K562 (cell line): ENCODE results near the gene SHISA9.

ENCODE experiments used
- CTCF ChIP-seq, 3 experiments: IDR thresholded peaks in 2 of 3; conservative IDR thresholded peaks in 1 of 3; 2 replicates each; pipeline ENCODE4 v1.5.1; 2011 to 2012; ENCODE audit warnings: low read length in 3 of 3, mild to moderate bottlenecking in 3 of 3, control low read depth in 2 of 3, improper control_type of control experiment in 1 of 3, inconsistent platforms in 1 of 3, low read depth in 1 of 3, mixed read lengths in 1 of 3, moderate library complexity in 1 of 3; ENCODE audit not compliant: insufficient read depth in 2 of 3
- ETS1 ChIP-seq: conservative IDR thresholded peaks from 2 replicates; pipeline ENCODE4 v1.6.1; 2011; ENCODE audit warnings: low read depth, mild to moderate bottlenecking, low read length; ENCODE audit not compliant: control insufficient read depth
- IRF9 ChIP-seq: fragments of 450-650 bp; IDR thresholded peaks from 2 replicates; pipeline ENCODE4 v1.6.1; 2016; ENCODE audit warnings: missing biosample characterization, missing genetic modification characterization
- JUND ChIP-seq, 2 experiments: IDR thresholded peaks; 2 replicates in 1 of 2; 3 replicates in 1 of 2; pipeline ENCODE4 v1.6.1; 2011; ENCODE audit warnings: borderline replicate concordance in 2 of 2, low read depth in 2 of 2, low read length in 2 of 2, improper control_type of control experiment in 1 of 2, missing biosample characterization in 1 of 2, missing genetic modification characterization in 1 of 2, missing genetic modification reagents in 1 of 2
- SP1 ChIP-seq: sonication (generic); formaldehyde crosslinking; IDR thresholded peaks from 2 replicates; pipeline ENCODE4 v1.8.1; 2022; ENCODE audit warnings: mild to moderate bottlenecking, missing genetic modification reagents
- ZBTB17 ChIP-seq: fragments of 450-650 bp; formaldehyde crosslinking; IDR thresholded peaks from 2 replicates; pipeline ENCODE4 v1.4.0; 2020; ENCODE audit warnings: mild to moderate bottlenecking
- ZBTB8A ChIP-seq: fragments of 450-650 bp; IDR thresholded peaks from 2 replicates; pipeline ENCODE4 v1.6.1; 2018; ENCODE audit warnings: mild to moderate bottlenecking, moderate library complexity; ENCODE audit not compliant: partially characterized antibody
- ZNF232 ChIP-seq: sonication (generic); formaldehyde crosslinking; IDR thresholded peaks from 2 replicates; pipeline ENCODE4 v1.8.0; 2022; ENCODE audit warnings: mild to moderate bottlenecking, missing genetic modification reagents
- ZNF274 ChIP-seq: IDR thresholded peaks from 2 replicates; pipeline ENCODE4 v1.6.1; 2011; ENCODE audit warnings: low read depth, mild to moderate bottlenecking, low read length, moderate library complexity, borderline replicate concordance
- ZNF311 ChIP-seq: fragments of 250-450 bp; sonication (Bioruptor Pico); IDR thresholded peaks from 2 replicates; pipeline ENCODE4 v1.4.0; 2020; ENCODE audit warnings: mild to moderate bottlenecking, moderate library complexity

DNA sequence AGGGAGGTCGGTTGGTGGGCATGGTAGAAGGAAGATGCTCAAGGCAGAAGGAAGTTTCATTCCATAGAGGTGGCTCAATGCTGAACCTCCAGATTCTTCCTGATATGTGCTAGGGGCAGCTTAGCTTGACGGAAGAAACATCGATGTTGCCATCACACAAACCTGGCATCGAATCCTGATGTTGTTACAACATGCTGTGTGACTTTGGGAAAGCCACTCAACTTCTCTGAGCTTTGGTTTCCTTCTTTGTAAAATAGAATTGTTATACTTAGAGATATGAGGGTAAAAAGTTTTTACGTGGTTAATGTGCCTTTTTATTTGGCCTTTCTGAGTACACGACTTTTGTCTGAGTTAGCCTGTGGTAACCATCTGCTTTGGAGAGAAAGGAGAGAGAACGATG lies 287.9 kb downstream of the SHISA9 start:
- TF ChIP-seq IRF9 (no peak), ZNF311 (CRISPR knock-in tag) (no peak), ETS1 (no peak), CTCF (IDR thresholded peaks at IDR 0.05 in 2 of 3, conservative IDR thresholded peaks at IDR 0.05 in 1 of 3; ENCODE audit: insufficient read depth in 2 of 3, low read depth in 1 of 3, low read length in 3 of 3) (no peak), ZNF232 (CRISPR knock-in tag) (no peak), ZNF274 (no peak), ZBTB17 (CRISPR knock-in tag) (no peak), SP1 (CRISPR knock-in tag) (no peak), ZBTB8A (no peak), JUND (IDR thresholded peaks at IDR 0.05; ENCODE audit: borderline replicate concordance, low read depth, low read length) (no peak), JUND (tag; IDR thresholded peaks at IDR 0.05; ENCODE audit: borderline replicate concordance, low read depth, low read length) (no peak)
